ENCODE data around the gene NUDC.
A peak's percentile ranks its signal among the peaks of the same experiment; 100 is the strongest.
"Not testable (repeated sequence)": the region's sequence is repeated elsewhere in the genome, so short reads cannot be mapped to it uniquely, and the experiment has no call there.

Gene NUDC

DNA sequence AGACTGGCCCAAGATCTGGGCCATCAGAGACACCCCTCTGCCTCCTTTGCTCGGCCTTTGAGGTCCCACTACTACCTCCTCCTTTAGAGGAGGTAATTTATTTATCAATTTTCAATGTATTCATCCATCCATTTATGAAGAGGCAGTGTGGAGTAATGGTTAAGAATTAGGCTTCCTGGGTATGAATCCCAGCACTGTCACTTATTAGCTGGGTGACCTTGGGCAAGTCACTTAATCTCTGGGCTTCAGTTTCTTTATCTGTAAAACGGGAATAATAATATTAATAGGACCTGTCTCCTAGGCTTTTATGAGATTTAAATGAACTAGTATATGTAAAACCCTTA, 9.4 kb upstream of the NUDC start:
- no peak for DNase-seq

DNA sequence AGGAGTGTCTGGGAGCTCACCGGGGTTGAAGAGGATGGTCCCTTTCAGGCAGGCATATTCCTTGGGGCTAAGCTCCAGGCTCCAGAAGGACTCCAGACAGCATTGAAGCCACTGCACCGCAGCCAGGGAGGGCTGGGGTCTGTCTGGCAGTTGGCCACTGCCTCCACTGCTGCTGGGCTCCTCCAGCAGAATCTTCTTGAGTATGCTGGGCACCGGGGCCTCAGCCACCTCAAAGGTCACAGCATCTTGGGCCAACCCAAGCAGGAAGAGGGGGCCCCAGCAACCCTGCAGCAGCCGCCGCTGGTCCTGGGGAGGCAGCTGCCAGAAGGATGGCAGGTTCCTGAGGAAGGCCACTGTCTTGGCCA, 8.2 kb upstream of the NUDC start:
- DNase-seq: no peak

DNA sequence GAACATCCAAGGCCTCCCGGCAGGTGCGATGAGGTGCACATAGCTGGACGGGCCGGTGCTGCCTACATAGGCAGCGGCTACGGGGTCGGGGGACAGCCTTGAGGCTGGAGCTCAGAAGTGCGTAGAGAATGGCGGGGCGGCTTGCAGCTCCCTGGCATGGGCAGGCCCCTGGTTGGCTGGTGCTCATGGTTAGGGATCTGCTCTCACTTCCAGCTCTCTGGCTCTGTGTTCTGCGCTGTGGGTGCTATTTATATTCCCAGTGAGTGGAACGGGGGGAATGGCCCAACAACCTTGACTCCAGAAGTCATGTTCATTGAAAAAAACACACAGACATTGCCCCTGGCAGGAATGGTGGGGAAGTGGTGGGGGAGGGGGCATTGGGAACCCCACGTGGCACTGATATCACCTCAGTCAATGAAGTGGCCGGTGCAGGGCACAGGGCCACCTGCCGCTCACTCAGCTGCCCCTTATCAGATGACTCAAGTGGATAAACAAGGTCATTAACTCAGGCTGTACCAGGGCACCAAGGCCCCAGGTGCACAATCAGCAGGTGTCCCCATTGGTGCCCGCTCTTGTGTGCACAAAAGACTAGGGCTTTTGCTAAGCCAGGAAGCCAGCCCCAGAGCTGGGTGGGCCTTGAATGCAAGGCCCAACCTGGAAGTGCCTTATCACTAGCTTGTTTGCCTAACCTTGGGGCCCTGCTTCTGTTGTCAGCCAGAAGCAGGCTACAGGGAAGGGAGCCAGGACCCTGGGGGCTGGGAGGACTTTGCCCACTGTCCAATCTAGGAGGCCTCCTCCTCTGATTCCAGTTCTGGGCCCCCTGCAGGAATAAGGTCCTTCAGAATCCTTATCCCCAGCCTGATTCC, 7.6 kb upstream of the NUDC start, which contains the start of gene NR0B2:
TSS of gene NR0B2 (minus strand) at position 222 of the 866 bp plus-strand sequence. CDS start at position 187, 35 bp downstream.
- peak; percentile 99 for DNase-seq

DNA sequence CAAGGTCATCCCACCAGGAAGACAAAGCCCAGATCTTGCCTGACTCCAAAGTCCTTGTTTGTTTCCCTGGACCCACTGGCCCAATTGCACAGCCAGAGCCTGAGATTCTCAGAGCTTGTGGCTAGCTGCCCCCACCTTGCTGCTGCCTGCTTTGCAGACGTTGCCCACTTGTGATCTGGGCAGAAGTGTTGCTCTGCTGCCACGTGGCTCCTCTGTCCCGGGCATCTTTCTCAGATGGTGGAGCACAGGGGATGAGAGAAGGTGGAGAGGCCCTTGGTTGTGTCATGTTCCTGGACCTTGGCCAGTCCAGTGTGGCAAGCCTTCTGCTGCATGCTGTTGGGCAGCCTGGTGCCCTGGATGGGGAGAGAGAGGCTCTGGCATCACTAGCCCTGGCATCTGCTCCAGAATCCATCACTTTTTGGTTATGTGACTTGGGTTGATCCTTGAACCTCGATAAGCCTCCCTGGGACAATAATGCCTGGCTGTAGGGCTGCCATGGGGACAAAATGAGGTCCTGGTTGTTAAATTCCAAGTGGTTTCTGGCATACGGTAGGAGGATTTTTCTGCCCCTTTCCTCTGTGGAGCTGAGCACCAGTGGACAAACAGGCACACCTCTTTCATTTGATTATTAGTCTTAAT, 6.2 kb upstream of the NUDC start:
- peak; percentile 40 for DNase-seq

DNA sequence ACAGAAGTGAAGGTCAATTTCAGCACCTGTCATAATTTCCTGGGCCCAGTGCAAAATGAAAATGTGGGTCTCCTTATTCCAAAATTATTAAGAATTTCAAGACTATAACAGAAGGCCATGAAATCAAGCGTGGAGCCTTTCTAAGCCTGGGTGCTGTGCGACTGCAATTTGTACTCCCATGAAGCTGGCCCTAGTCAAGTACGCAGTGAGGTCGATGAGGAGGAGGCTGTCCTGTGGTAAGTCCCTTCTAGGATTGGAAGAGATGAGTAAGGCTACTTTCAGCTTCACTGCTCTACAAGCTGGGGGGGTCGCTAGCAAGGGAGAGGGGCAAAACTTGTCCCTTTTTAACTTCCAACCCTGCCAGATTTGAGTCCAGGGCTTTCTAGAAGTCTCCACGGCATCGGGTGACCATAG, 410 bp upstream of the NUDC start:
- DNase-seq: no peak

DNA sequence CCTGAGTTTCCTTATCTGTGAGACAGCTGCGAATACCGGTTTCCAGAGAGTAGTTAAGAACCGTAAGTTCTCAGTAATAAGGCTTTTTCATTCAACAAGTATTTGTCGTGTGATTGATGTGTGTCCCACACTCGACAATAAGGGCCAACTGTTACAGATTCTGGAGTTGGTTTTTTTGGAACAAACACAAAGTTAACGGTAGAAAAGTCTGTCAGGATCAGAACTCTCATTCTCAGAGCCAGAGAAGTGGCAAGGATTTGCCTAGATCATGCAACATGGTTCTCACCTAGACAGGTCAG, 837 bp downstream of the NUDC start:
- DNase-seq: no peak

DNA sequence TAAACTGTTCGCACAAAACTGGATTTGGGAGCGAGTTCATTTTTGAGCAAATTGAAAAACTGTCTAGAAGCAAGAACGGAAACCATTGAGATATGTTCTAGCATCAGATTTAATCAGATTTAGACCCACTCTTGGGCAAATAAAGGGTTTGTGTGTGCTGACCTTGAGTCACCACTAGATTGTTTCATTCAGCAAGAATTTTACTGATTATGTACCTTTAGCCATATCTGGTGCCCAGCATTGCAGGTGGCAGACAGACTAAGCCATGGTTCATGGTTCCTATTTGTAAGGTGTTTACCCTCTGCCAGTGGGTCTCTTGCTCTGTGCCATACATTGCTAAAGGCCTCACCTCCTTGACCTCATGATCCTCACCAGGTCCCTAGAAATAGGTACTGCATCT, 1.4 kb downstream of the NUDC start:
- DNase-seq: no peak

DNA sequence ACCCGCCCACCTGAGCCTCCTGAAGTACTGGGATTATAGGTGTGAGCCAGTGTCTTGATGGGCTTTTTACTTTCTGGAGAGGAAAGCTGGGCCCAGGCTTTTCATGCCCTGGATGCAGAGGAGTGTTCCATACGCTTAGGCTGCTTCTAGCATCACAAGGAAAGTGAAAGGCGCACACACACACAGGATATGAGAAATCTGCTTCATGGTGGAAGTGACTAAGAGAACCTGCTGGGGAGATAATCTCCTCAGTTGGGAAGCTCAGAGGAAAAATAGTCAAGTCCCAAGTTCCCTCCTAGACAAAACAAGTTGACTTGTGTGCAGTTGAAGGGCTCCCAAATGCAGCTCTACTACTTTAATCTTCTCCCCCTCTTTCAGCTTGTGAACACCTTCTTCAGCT, 2.2 kb downstream of the NUDC start:
- DNase-seq: no peak

DNA sequence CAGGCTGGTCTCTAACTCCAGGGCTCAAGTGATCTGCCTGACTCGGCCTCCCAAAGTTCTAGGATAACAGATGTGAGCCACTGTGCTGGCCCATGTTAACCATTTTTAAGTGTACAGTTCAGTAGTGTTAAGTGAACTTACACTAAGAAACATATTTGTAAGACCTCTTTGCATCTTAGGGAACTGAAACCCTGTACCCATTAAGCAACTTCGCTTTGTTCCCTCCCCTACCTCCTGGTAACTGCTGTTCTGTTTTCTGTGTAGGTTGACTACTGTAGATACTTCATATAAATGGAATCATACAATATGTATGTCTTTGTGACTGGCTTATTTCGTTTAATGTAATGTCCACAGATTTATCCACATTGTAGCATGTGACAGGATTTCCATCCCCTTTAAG, 11.0 kb downstream of the NUDC start:
- no peak for DNase-seq

DNA sequence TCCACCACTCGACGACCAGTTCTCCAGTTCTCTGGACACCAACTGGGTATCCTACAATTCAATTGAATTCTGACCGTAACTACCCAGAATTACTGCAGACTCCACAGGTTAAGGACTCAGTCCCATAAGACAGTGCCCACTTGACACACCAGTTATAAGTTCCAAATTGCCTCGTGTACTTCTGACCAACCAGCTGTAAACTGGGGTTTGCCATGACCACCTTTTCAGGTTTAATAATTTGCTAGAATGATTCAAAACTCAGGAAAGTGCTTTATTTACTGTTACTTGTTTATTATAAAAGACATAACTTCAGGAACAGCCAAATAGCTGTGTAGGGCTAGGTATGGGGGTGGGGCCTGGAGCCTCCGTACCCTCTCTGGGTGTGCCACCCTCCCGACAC, 15.3 kb downstream of the NUDC start:
- DNase-seq: no peak

DNA sequence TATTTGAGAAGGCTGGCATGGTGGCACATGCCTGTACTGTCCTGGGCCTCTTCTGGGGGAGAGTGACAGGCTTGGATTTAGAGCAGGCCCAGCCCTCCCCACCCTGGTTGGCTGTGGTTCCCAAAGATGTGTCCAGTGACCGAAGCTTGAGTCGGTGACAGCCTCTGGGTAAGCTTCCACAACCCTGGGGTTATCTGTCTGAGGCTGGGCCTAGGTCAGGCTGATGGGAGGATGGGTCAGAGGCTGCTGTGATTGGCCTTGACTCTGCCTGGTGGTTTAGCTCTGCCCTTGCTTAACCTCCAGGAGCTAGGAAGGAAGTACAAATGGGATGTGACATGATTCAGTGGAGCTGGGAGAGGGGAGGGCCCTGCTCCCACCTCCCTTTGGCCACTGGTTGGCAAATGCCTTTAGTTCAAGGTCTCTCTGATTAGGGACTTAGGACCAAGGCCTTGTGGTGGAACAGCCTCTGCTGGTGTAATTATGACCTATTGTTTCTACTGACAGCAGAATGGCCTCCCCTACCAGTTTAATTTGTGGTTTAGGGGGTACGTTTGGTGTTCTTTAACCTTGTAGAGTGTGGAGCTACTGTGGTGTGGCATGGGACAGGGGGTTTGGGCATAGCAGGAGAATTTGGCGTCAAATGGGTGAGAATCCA, 16.6 kb downstream of the NUDC start:
- no peak for DNase-seq

DNA sequence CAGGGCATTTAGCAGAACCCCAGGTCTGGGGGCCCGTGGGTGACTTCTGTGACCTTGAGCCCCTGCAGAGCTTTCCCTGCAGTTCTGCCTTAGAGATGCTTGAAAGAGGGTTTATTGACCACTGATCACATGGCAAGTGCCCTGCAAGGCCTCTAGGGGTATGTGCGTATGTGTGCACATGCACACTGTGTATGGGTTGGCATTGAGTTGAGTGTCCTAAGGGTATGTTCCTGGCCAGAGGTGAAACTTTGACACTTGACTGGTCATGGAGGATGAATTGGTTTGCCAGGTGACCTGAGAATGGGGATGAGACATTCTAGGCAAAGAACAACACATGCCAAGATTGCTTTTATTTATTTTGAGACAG, 17.1 kb downstream of the NUDC start:
- DNase-seq: no peak

DNA sequence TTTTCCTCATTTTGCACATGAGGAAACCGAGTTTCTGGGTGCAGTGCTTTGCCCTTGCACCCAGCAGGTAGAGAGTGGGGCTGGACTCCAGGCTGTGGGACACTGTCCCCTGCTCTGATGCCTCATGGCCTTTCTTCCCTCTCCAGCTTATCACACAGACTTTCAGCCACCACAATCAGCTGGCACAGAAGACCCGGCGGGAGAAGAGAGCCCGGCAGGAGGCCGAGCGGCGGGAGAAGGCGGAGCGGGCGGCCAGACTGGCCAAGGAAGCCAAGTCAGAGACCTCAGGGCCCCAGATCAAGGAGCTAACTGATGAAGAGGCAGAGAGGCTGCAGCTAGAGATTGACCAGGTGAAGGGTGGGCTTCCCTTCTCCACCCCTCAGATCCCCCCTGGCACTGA, 19.8 kb downstream of the NUDC start:
- no peak for DNase-seq

DNA sequence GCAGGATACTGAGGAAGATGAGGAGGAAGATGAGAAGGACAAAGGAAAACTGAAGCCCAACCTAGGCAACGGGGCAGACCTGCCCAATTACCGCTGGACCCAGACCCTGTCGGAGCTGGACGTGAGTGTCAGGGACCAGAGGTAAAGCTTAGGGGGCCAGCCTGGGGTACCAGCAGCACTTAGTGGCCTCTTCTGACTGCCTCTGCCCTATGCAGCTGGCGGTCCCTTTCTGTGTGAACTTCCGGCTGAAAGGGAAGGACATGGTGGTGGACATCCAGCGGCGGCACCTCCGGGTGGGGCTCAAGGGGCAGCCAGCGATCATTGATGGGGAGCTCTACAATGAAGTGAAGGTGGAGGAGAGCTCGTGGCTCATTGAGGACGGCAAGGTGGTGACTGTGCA, 21.1 kb downstream of the NUDC start:
- no peak for DNase-seq

DNA sequence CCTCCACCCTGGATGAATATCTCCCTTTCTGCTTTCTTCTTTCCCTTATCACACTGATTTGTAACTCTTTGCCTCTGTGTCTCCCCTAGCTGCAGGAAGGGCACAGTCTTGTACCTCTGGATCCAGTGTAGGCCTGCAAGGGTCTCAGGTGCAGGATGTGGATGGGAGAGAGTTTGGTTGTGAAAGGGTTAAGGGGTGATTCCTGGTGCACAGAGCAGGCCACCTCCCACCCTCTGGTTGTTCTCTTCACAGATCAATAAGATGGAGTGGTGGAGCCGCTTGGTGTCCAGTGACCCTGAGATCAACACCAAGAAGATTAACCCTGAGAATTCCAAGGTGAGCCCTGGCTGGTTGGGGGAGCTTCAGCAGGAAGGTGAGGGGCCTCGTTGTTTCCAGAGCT, 23.6 kb downstream of the NUDC start:
- no peak for DNase-seq

DNA sequence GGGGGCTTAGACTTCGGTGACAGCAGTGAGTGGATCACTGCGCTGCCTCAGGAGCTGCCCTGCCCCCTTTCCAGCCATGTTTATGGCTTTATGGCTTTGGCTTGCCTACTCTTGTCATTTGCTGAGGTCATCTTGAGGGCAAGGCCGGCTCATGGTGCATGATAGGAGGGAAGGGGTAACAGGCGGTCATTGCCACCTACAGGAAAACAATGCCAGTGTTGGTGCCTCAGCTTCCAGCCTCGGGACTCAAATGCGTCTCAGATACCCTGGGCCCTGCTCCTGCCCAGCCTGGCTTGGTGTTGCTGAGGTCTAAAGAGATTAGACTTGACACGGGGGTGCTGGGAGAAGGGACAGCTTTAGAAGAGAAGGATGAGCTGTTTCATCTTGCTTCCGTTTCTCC, 24.2 kb downstream of the NUDC start:
- no peak for DNase-seq

DNA sequence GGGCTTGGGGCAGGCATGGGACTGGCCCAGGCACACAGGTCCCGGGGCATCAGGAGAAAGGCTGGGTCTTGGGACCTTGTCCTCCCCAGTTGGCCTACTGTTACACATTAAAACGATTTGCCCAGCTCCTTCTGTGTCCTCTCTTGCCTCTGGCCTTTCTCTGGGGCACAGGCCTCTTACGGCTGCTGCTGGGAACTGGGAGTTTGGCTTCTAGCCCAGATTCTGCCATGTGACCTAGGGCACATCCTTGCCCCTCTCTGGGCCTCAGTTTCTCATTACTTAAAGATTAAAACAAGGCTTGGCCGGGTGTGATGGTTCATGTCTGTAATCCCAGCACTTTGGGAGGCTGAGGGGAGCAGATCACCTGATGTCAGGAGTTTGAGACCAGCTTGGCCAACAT, 24.7 kb downstream of the NUDC start:
- DNase-seq: no peak

DNA sequence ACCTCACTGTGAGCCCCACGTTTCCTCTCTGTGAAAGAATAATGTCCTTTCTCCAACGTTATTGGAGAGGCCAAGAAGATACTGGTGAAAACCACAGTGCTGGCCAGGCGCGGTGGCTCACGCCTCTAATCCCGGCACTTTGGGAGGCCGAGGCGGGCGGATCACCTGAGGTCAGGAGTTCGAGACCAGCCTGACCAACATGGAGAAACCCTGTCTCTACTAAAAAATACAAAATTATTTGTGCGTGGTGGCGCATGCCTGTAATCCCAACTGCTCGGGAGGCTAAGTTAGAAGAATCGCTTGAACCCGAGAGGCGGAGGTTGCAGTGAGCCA, 27.1 kb downstream of the NUDC start:
- DNase-seq: not testable (repeated sequence)

DNA sequence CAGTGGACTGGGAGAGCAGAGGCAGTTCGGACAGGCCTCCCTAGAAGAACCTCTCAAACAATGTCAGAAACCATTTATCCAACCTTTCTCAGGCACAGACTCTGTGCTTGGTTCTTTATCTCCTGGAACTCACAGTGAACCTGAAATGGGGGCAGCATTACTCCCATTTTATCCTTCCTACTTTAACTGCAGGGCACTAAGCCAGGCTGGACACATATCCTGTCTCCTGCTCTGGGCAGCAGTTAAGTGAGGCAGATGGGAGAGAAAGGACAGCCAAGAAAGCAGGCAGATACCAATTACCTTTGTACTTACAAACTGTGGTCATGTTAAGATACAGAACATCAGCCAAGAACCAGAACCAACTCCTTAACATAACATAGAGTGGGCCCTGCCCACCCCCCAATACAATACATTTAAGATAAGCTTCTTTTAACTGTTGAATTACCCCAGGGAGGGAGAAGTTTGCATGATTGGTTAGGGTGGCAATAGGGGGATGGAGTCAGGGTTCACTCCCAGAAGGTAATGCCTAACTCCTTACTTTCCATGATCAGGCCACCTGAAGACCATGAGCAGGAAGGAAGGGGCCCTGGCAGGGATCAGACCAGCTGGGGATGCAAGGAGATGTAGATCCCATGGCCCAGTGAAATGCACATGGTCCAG, 27.9 kb downstream of the NUDC start:
- no peak for DNase-seq

DNA sequence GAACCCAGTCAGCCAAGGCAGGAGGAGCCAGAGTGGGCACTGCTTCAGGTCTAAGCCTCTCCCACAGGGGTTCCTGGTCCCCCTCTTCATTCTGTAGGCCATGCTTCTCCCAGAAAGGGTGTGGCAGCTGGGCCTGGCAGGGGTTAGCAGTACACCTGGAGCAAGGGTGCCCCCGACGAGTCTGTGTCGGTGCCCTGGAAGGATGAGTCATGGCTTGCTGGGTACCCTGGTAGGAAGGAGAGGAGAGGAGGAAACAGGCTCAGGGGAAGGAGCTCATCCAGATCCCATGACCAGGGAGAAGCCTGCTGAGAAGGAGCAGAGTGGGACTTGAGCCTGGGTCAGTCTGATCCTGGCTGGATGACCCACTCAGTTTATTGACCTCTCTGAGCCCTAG, 28.4 kb downstream of the NUDC start:
- DNase-seq: no peak

DNA sequence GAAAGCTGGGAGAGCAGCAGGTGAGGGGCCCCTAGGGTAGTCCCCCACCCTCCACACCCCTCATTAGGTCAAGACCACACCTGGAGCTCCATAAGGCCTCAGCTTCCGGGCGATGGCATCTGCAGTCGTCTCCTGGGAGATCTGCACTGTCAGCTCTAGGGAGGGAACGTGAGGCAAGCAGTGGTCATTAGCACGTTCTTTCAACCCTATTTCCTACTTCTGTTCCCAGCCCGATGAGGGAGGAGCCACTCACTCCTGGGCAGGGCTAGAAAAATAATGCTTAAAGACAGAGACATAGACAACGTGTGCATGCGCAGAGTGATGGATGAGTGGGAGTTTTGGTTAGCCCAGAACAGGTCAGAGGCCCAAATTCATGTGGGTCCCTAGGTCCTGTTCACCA, 29.1 kb downstream of the NUDC start:
- DNase-seq: no peak

DNA sequence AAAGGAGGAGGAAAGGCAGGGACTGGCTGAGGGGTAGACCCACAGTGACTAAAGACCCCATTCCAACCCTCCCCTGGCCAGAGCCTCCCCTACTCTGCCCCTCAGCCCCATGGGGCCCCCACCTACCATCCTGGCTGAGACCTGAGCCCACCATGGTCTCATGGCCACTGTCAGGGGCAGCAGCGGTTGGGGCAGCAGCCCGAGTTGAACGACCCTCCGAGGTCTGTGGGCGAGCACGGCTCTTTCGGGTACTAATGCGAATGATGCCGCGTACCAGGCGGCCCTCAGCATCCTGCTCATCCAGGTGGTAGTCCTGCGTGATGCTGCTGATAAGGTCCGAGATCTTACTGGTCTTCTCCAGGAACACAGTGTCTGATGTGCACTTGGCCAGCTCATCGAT, 29.7 kb downstream of the NUDC start:
- no peak for DNase-seq

DNA sequence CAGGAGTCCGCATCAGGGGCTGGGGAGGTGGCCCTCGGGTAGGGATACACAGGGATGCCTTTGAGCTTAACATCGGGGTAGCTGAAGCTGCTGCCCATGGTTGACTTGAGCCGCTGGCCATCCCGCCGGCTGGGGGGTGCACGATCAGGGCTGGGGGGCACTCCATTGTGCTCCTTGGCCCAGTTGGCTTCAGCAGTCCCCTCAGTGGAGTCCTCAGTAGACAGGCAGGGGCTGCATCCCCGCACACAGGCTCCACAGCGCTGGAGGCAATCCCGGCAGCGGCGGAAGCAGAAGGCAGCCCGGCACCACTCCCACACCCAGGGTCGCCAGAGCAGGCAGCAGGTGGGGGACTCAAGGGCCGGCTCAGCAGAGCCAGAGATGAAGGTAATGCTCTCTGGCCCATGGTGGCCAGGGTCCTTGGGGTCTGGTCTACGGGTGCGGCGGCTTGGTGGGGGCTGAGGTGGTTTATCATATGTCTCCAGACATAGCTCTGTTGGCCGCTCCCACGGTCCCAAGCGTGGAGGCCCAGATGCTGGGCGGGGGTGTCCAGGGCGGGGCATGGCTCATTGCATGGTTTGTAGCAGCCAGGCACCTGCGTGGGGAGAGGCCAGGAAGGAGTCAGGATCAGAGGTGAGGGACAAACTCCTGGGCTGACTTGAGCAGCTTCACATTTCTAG, 30.4 kb downstream of the NUDC start:
- no peak for DNase-seq

DNA sequence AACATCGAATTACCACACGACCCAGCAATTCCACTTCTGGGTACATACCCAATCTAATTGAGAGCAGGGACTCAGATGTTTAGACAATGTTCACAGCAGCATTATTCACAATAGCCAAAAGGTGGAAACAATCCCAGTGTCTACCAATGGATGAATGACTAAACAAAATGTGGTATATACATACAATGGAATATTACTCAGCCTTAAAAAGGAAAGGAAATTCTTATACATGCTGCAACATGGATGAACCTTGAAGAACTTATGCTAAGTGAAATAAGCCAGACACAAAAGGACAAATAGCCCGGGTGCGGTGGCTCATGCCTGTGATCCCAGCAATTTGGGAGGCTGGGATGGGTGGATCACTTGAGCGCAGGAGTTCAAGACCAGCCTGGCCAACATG, 31.8 kb downstream of the NUDC start:
- DNase-seq: no peak
